Ectodermal cell (in vitro differentiated cells): ENCODE data around the gene RBM3.

Source experiments
- H3K27ac ChIP-seq: 2 replicates; pipeline ENCODE4 v1.7.0; 2013; ENCODE audit warnings: mild to moderate bottlenecking, low read depth, low read length; ENCODE audit not compliant: insufficient read depth, poor library complexity, severe bottlenecking
- H3K27me3 ChIP-seq: 2 replicates; pipeline ENCODE4 v1.7.0; 2013; ENCODE audit warnings: mild to moderate bottlenecking, low read length; ENCODE audit not compliant: insufficient read depth, control insufficient read depth, poor library complexity, severe bottlenecking
- H3K36me3 ChIP-seq: one replicate; pipeline ENCODE4 v1.7.0; 2013; ENCODE audit warnings: low read length; ENCODE audit not compliant: control insufficient read depth, insufficient read depth
- H3K4me1 ChIP-seq: one replicate; pipeline ENCODE4 v1.7.0; 2013; ENCODE audit warnings: low read length; ENCODE audit not compliant: control insufficient read depth, insufficient read depth
- H3K4me3 ChIP-seq: 2 replicates; pipeline ENCODE4 v1.7.0; 2013; ENCODE audit warnings: low read depth, low read length, control low read depth; ENCODE audit not compliant: insufficient read depth
- H3K9me3 ChIP-seq: 2 replicates; pipeline ENCODE4 v1.7.0; 2013; ENCODE audit warnings: mild to moderate bottlenecking, low read length, moderate library complexity; ENCODE audit not compliant: control insufficient read depth
- WGBS, 2 experiments: methylation state at CpG; one replicate each; pipeline ENCODE4 v1.1.7; 2013; ENCODE audit warnings: missing lambda C conversion rate in 2 of 2; 5-methylcytosine and 5-hydroxymethylcytosine counted together

Gene RBM3

DNA sequence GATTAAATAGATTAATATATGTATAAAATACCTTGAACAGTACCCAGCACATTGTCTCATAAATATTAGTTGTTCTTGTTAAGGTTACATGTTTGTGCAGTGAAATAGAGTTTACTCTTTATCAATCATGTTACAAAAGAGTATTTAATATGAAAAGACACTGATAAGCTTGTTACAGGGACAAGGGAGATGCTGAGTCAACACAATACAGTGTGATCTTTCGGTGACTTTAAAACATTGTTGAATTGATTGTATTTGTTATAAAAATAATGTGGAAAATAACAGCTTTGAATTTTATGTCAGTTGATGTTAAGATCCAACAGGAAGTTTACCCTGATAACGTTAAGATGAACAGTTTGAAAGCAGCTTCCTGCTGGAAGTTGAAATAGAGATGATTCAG, 21.6 kb downstream of the RBM3 start:
- H3K4me1 ChIP-seq: no peaks in the 10 kb centered on the region
- peaks cover 6% of the 10 kb centered on the region for H3K36me3 ChIP-seq
- H3K4me3 ChIP-seq: no peak overlapping the region
- no peaks in the 10 kb centered on the region for H3K27me3 ChIP-seq
- WGBS, 2 experiments: 94 to 98% methylated on average over 2 of the region's 2 CpGs
- no peak overlapping the region for H3K27ac ChIP-seq
- H3K9me3 ChIP-seq: no peaks in the 10 kb centered on the region

DNA sequence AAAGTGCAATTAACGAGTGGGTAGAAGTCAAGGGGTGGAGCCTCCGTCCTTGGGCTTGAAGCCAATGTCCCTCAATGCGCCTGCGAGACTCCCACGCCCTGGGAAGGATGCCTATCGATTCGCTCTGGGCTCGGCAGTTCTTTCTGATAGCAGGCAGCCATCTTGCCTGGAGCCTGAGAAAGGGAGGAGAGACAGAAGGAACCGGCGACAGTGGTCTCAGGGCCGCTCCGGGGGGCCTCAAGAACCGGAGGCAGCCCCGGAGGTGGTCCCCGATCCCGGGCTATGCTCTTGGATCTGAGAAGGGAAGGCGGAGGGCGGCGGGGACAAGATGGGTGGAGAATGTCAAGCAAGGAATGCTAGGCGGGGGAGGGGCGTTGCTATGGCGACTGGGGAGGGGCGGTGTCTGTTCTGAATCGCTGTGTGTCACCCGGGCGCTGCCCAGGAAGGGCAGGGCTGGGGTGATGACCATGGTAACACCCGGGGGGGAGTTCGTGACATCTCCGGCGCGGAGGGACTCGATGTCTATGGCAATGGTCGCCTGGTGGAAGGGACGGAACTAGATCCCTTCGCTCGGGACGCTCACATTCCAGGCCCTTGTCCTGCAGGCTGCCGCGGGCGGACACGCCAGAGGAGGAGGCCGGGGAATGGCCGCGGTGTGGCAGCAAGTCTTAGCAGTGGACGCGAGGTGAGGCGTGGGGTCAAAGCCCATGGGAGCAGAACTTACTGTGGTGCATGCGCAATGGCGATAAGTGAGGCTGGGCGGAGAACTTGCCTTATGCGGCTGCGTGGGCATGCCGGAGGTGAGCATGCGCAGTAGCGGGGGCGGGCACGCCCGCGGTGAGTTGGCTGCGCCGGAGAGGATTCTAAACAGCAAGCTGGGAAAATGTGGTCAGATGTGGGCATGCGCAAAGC, 23.3 kb downstream of the RBM3 start, which contains the start of gene WDR13:
Gene WDR13 (plus strand): TSS at position 140 of the 912 bp plus-strand sequence. CDS start 505 bp downstream, at position 645.
- Histone ChIP-seq H3K36me3 (peaks cover 6% of the 10 kb centered on the region), H3K9me3 (no peaks in the 10 kb centered on the region), H3K27ac (peak within 1 kb of the TSS; percentile 95), H3K27me3 (no peaks in the 10 kb centered on the region), H3K4me1 (no peaks in the 10 kb centered on the region), H3K4me3 (peak within 1 kb of the TSS; percentile 64)
- WGBS, 2 experiments: 1% methylated on average over 62 of the region's 62 CpGs

GRCh38 chrX:48598614-48599013, 24.3 kb downstream of the RBM3 start:
- Histone ChIP-seq H3K27me3 (no peaks in the 10 kb centered on the region), H3K4me1 (no peaks in the 10 kb centered on the region), H3K4me3 (no peak overlapping the region), H3K36me3 (peaks cover 6% of the 10 kb centered on the region), H3K27ac (no peak overlapping the region), H3K9me3 (no peaks in the 10 kb centered on the region)
- WGBS, 2 experiments: 93 to 96% methylated on average over 24 to 25 of the region's 25 CpGs

GRCh38 chrX:48599341-48599740, 25.1 kb downstream of the RBM3 start:
- H3K36me3 ChIP-seq: peaks cover 6% of the 10 kb centered on the region
- H3K27ac ChIP-seq: no peak overlapping the region
- H3K9me3 ChIP-seq: no peaks in the 10 kb centered on the region
- no peaks in the 10 kb centered on the region for H3K4me1 ChIP-seq
- WGBS, 2 experiments: 95 to 97% methylated on average over 20 of the region's 20 CpGs
- no peak overlapping the region for H3K4me3 ChIP-seq
- no peaks in the 10 kb centered on the region for H3K27me3 ChIP-seq

GRCh38 chrX:48600226-48600625, 25.9 kb downstream of the RBM3 start:
- WGBS, 2 experiments: 94 to 96% methylated on average over 19 of the region's 19 CpGs
- Histone ChIP-seq H3K4me1 (no peaks in the 10 kb centered on the region), H3K9me3 (no peaks in the 10 kb centered on the region), H3K27ac (no peak overlapping the region), H3K27me3 (no peaks in the 10 kb centered on the region), H3K36me3 (peaks cover 12% of the 10 kb centered on the region), H3K4me3 (no peak overlapping the region)

DNA sequence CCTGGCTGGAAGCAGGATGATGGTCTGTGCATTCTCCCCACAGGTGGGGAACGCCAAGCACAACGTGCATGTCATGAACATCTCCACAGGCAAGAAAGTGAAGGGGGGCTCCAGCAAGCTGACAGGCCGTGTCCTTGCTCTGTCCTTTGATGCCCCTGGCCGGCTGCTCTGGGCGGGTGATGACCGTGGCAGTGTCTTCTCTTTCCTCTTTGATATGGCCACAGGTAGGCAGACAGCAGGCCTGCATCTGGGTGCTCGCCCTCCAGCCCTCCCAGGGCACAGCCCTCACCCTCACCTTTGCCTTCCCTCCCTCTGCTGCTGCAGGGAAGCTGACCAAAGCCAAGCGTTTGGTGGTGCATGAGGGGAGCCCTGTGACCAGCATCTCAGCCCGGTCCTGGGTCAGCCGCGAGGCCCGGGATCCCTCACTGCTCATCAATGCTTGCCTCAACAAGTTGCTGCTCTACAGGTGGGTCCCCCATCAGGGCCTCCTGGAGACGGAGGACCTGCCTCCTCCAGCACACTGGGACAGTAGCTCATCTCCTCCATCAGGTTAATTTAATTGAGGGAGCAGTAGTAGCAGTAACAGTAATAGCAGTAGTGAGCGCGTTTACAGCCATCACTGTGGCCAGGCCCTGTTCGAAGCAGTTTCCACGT, 27.6 kb downstream of the RBM3 start:
- no peak overlapping the region for H3K27ac ChIP-seq
- no peaks in the 10 kb centered on the region for H3K4me1 ChIP-seq
- 83 to 87% methylated on average over 14 to 15 of the region's 17 CpGs for WGBS, 2 experiments
- no peaks in the 10 kb centered on the region for H3K9me3 ChIP-seq
- no peaks in the 10 kb centered on the region for H3K27me3 ChIP-seq
- no peak overlapping the region for H3K4me3 ChIP-seq
- peaks cover 12% of the 10 kb centered on the region for H3K36me3 ChIP-seq

DNA sequence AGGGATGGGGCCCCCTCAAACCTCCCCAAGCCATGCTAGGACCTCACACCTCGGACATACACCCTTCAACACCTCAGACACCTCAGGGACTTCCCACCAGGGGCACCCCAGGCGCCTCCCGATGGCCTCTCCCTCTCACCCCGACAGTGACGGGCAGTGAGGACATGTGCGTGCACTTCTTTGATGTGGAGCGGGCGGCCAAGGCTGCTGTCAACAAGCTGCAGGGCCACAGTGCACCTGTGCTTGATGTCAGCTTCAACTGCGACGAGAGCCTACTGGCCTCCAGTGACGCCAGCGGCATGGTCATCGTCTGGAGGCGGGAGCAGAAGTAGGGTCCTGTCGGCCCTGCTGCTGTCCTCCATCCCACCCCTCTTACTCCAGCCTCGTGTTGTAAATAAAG, 30.4 kb downstream of the RBM3 start:
- Histone ChIP-seq H3K27me3 (no peaks in the 10 kb centered on the region), H3K27ac (no peak overlapping the region), H3K4me3 (no peak overlapping the region), H3K9me3 (no peaks in the 10 kb centered on the region), H3K36me3 (peaks cover 8% of the 10 kb centered on the region), H3K4me1 (no peaks in the 10 kb centered on the region)
- WGBS, 2 experiments: 94 to 95% methylated on average over 16 of the region's 16 CpGs

DNA sequence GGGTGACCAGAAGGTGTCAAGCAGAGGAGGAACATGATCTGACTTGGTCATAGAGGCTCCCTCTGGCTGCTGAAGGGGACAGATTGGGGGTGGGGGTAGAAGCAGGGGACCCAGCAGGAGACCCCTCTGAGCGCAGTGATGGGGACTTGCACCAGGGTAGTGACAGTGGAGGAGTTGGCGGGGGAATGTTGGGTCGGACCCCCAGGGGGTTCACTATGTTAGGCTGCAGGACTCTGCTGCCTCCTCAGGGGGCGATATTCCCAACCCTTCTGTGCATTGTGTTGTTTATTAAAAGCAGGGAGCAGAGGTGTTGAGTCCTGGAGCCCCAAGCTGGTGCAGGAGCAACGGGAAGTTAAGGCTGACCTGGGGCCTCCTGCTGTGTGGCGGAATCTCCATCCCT, 31.8 kb downstream of the RBM3 start:
- no peaks in the 10 kb centered on the region for H3K4me1 ChIP-seq
- H3K27ac ChIP-seq: no peak overlapping the region
- no peaks in the 10 kb centered on the region for H3K9me3 ChIP-seq
- H3K4me3 ChIP-seq: no peak overlapping the region
- 68 to 85% methylated on average over 6 of the region's 6 CpGs for WGBS, 2 experiments
- peaks cover 6% of the 10 kb centered on the region for H3K36me3 ChIP-seq
- H3K27me3 ChIP-seq: no peaks in the 10 kb centered on the region

GRCh38 chrX:48611703-48612102, 37.4 kb downstream of the RBM3 start:
- H3K9me3 ChIP-seq: no peaks in the 10 kb centered on the region
- H3K27ac ChIP-seq: no peak overlapping the region
- H3K36me3 ChIP-seq: no peaks in the 10 kb centered on the region
- no peaks in the 10 kb centered on the region for H3K4me1 ChIP-seq
- no peak overlapping the region for H3K4me3 ChIP-seq
- no peaks in the 10 kb centered on the region for H3K27me3 ChIP-seq
- WGBS, 2 experiments: 85 to 86% methylated on average over 2 of the region's 2 CpGs

- no peaks in the 10 kb centered on the region for H3K9me3 ChIP-seq
- no peak overlapping the region for H3K27ac ChIP-seq
- no peaks in the 10 kb centered on the region for H3K4me1 ChIP-seq
- H3K27me3 ChIP-seq: no peaks in the 10 kb centered on the region
- H3K36me3 ChIP-seq: no peaks in the 10 kb centered on the region
- 91 to 94% methylated on average over 3 to 6 of the region's 6 CpGs for WGBS, 2 experiments
- no peak overlapping the region for H3K4me3 ChIP-seq
Observed at GRCh38 chrX:48613502-48614160, 39.3 kb downstream of the RBM3 start.
